Urinary bladder (tissue), 4 donors: Measurements from ENCODE around the gene EPS8L3. TPM values are rescaled to one million over a fixed set of nuclear protein-coding genes. Genes with fewer than 3 reads are reported as not detected.

ENCODE experiments used
- DNase-seq: peaks from one replicate; pipeline ENCODE4 v3.0.0-alpha.2; 2015; ENCODE audit errors: extremely low spot score
- H3K27ac ChIP-seq: one replicate; pipeline ENCODE4 v1.5.1; 2013; ENCODE audit warnings: low read depth, mild to moderate bottlenecking, moderate library complexity
- H3K36me3 ChIP-seq: one replicate; pipeline ENCODE4 v1.6.1; 2013; ENCODE audit warnings: mild to moderate bottlenecking, moderate library complexity; ENCODE audit not compliant: insufficient read depth
- H3K4me1 ChIP-seq: one replicate; pipeline ENCODE4 v1.6.1; 2013; ENCODE audit warnings: mild to moderate bottlenecking, moderate library complexity; ENCODE audit not compliant: insufficient read depth
- H3K4me3 ChIP-seq: one replicate; pipeline ENCODE4 v1.5.1; 2013; ENCODE audit warnings: low read depth, low read length
- WGBS: extraction: QIAGEN DNeasy Blood & Tissue Kit; methylation state at CpG from one replicate; pipeline ENCODE4 v1.1.7; 2013; 5-methylcytosine and 5-hydroxymethylcytosine counted together
- polyA plus RNA-seq: library from polyadenylated mRNA; stranded (reverse); fragments of 200-250 nt; gene quantifications from one replicate; pipeline ENCODE4 v1.2.3, GENCODE V29; 2013
- total RNA-seq: library from RNA; depleted of rRNA; stranded (reverse); fragments of >200 nt; gene quantifications from one replicate; pipeline ENCODE4 v1.2.3, GENCODE V29; 2014
- donor health status: healthy with polysubstance abuse.
- donor health status: healthy.

Gene EPS8L3
- total and polyA plus RNA-seq, 2 donors, result 0.23 TPM; not detected in 1

DNA sequence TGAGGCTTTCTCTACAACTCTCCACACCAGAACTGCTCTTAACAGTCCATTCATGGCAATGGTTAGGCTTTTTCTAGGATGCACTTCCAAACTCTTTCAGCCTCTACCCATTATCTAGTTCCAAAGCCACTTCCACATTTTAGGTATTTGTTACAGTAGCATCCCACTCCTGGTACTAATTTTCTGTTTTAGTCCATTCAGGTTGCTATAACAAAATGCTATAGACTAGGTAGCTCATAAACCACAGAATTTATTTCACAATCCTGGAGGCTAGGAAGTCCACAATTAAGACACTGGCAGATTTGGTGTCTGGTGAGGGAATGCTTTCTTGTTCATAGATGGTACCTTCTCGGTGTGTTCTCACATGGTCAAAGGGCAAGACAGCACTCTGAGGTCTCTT is 17.3 kb upstream of the EPS8L3 start:
- H3K36me3 ChIP-seq, result no peaks in the 10 kb centered on the region
- H3K4me1 ChIP-seq, result peaks cover 7% of the 10 kb centered on the region
- H3K4me3 ChIP-seq, result no peak overlapping the region
- no peak for DNase-seq
- WGBS, result 100% methylated on average over 1 of the region's 1 CpG
- no peak overlapping the region for H3K27ac ChIP-seq

DNA sequence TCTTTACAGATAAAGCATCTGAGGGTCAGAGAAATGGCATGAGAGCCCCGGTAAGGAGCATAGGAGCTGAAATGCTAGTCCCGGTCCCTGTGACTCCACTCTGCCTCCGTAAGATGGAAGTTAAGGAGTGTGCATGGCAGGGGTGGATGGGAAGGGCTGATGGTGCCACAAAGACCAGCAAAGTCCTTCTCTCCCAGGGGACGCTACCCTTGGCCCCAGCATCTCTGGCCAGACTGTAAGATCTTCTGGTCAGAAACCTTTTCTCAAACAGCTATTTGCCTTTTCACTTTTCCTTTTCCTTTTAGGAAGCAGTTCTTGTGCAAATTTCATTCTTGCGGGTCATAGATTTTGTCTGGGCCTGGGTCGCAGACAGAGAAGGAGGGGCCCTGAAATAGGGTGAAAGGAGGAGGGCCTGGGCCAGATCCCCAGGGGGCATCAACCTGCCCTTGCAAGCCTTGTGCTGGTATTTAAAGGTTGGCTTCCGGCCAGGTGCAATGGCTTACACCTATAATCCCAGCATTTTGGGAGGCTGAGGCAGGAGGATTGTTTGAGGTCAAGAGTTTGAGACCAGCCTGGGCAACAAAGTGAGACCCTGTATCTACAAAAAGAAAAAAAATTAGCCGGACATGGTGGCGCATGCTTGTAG is 14.4 kb upstream of the EPS8L3 start:
- Histone ChIP-seq H3K4me1 (peaks cover 6% of the 10 kb centered on the region), H3K27ac (no peak overlapping the region), H3K36me3 (no peaks in the 10 kb centered on the region), H3K4me3 (no peak overlapping the region)
- 92% methylated on average over 9 of the region's 9 CpGs for WGBS
- no peak for DNase-seq

- no peaks in the 10 kb centered on the region for H3K36me3 ChIP-seq
- H3K27ac ChIP-seq, result no peak overlapping the region
- no peaks in the 10 kb centered on the region for H3K4me1 ChIP-seq
- WGBS, result 77% methylated on average over 7 of the region's 7 CpGs
- DNase-seq, result no peak
- no peak overlapping the region for H3K4me3 ChIP-seq
Observed at GRCh38 chr1:109777436-109777835, 13.7 kb upstream of the EPS8L3 start.

DNA sequence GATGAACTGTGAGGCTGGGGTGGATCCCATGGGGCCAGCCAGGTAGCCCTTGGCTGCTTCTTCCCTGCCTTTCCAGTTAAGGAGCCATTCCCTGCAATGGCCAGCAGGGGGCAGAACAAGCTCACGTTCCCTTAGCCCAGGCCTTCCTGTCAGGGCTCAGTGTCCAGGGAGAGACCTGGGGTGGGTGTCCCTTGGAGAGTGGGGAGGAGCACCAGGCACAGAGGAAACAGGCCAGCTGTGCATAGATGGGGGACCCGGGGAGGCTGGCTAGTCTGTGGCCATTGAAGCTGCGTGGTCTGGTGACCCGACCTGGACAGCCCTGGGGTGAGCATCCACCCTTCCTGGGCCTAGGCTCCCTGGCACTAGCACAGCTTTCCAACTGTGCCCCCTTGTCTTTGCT is 13.2 kb upstream of the EPS8L3 start:
- Histone ChIP-seq H3K4me3 (no peak overlapping the region), H3K36me3 (no peaks in the 10 kb centered on the region), H3K27ac (no peak overlapping the region), H3K4me1 (no peaks in the 10 kb centered on the region)
- 27% methylated on average over 4 of the region's 4 CpGs for WGBS
- peak; percentile 64 for DNase-seq

DNA sequence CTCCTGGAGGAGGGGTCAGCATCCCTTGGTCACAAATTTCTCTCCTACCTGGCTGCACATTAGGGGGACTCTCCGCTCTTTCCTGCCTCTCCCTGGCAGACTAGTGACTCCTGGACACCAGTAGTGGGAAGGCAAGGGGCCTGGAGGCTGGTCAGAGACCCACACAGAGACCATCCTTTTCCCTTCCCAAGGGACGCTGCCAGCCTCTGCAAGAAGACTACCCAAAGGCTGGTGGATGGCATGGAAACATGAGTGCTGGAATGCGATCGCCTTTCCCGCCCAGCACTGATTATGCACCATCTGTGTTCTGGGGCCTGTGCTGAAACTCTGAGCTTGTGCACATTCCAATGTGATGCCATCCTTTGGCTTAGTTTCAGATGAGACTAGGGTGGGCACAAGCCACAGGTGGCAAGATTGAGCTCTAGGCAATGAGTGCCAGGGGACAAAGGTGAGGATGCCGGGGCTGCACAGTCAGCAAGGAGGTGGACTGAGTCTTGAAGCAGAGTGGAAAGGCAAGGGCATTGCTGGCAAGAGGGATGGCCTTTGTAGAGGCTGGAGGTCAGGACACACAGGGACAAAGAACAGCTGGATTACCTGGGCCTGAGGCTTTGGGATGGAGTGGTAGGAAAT is 12.6 kb upstream of the EPS8L3 start:
- no peaks in the 10 kb centered on the region for H3K4me1 ChIP-seq
- DNase-seq, result no peak
- no peak overlapping the region for H3K4me3 ChIP-seq
- no peak overlapping the region for H3K27ac ChIP-seq
- 90% methylated on average over 6 of the region's 6 CpGs for WGBS
- H3K36me3 ChIP-seq, result no peaks in the 10 kb centered on the region

GRCh38 chr1:109775398-109775797 is 11.7 kb upstream of the EPS8L3 start:
- no peaks in the 10 kb centered on the region for H3K4me1 ChIP-seq
- no peaks in the 10 kb centered on the region for H3K36me3 ChIP-seq
- WGBS, result 38% methylated on average over 1 of the region's 1 CpG
- no peak overlapping the region for H3K27ac ChIP-seq
- H3K4me3 ChIP-seq, result no peak overlapping the region
- no peak for DNase-seq

GRCh38 chr1:109773900-109774485 is 10.3 kb upstream of the EPS8L3 start:
- no peaks in the 10 kb centered on the region for H3K4me1 ChIP-seq
- DNase-seq, result no peak
- no peak overlapping the region for H3K27ac ChIP-seq
- 59% methylated on average over 6 of the region's 6 CpGs for WGBS
- H3K4me3 ChIP-seq, result no peak overlapping the region
- no peaks in the 10 kb centered on the region for H3K36me3 ChIP-seq

- Histone ChIP-seq H3K4me1 (no peaks in the 10 kb centered on the region), H3K36me3 (no peaks in the 10 kb centered on the region)
- WGBS, result 43% methylated on average over 17 of the region's 17 CpGs
Observed at GRCh38 chr1:109773203-109773899, 9.6 kb upstream of the EPS8L3 start.

GRCh38 chr1:109772658-109773202 is 9.0 kb upstream of the EPS8L3 start:
- WGBS, result 90% methylated on average over 6 of the region's 6 CpGs
- no peak overlapping the region for H3K4me3 ChIP-seq
- H3K4me1 ChIP-seq, result no peaks in the 10 kb centered on the region
- no peak for DNase-seq
- no peak overlapping the region for H3K27ac ChIP-seq
- no peaks in the 10 kb centered on the region for H3K36me3 ChIP-seq

More at GRCh38 chr1:109773203-109773899, 9.6 kb upstream of the EPS8L3 start:
- peak; percentile 78 for DNase-seq
- Histone ChIP-seq H3K4me3 (no peak overlapping the region), H3K27ac (no peak overlapping the region)

GRCh38 chr1:109771712-109772657 is 8.3 kb upstream of the EPS8L3 start:
- Histone ChIP-seq H3K4me1 (no peaks in the 10 kb centered on the region), H3K27ac (no peak overlapping the region), H3K4me3 (no peak overlapping the region), H3K36me3 (no peaks in the 10 kb centered on the region)
- 77% methylated on average over 10 of the region's 10 CpGs for WGBS
- no peak for DNase-seq

DNA sequence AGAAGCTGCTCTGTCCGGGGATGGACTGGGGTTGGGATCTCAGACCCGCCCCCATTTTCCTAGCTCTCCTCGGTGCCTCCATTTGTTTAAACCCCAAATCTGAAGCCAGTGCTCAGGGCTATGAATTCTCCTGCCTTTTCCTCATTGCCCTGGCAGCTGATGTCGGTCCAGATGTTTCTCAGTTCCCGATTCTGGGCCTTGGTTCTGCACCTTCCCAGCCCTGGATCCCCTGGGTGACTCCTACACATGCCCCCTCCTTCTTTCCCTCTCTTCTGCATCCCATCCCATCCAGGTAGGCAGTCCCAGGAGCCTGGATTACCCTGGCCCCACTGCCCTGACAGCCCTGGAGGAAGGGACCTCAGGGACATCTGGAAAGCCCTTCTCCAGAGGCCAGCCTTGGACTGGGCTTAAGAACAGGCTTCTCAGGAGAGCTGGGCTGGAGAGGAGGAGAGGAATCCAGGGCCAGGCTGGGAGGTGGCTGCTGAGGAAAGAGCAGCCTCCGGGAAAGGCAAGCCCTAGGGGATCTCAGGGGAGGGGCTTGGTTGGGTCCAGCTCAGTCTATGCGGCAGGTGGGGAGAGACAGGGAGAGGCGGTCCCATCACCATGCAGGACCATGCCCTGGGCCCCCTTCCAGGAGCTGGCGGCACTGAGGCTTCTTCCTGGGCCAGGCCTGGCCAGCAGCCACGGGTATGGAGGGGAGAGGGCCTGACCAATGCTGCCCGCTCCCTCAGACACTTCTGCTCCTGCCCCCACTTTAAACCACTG is 6.8 kb upstream of the EPS8L3 start:
- no peak for DNase-seq

GRCh38 chr1:109769330-109770078 is 5.8 kb upstream of the EPS8L3 start:
- no peaks in the 10 kb centered on the region for H3K36me3 ChIP-seq
- no peak overlapping the region for H3K4me3 ChIP-seq
- WGBS, result 90% methylated on average over 11 of the region's 11 CpGs
- no peaks in the 10 kb centered on the region for H3K4me1 ChIP-seq
- no peak for DNase-seq
- H3K27ac ChIP-seq, result no peak overlapping the region

More for the DNA sequence above, 6.8 kb upstream of the EPS8L3 start:
- 74% methylated on average over 11 of the region's 11 CpGs for WGBS
- H3K27ac ChIP-seq, result no peak overlapping the region
- no peaks in the 10 kb centered on the region for H3K4me1 ChIP-seq
- H3K36me3 ChIP-seq, result no peaks in the 10 kb centered on the region
- H3K4me3 ChIP-seq, result no peak overlapping the region
